ENCODE results near the gene UBR1.

- TF ChIP-seq CTCF (conservative IDR thresholded peaks at IDR 0.05; ENCODE audit: low read length) (no peak), EZH2phosphoT487 (IDR thresholded peaks at IDR 0.05; ENCODE audit: borderline replicate concordance, low read depth, low read length) (no peak)
These were observed 4.9 kb downstream of the UBR1 start for GRCh38 chr15:43100971-43101370.

Data from OCI-LY7 (cell line).